ENCODE data around the gene NOLC1. TPM values are rescaled to one million over a fixed set of nuclear protein-coding genes. Genes with fewer than 3 reads are reported as not detected.

Gene NOLC1
- total RNA-seq, 1 experiment from 2014 or later = 165 TPM

- H3K4me1 Mint-ChIP-seq = no peaks in the 10 kb centered on the region
- peaks cover 57% of the 10 kb centered on the region for H3K27me3 Mint-ChIP-seq (ENCODE audit: low read depth)
- TF ChIP-seq ATF2 (CRISPR knock-in tag; IDR thresholded peaks at IDR 0.05; ENCODE audit: borderline replicate concordance, low read depth) (no peak), KAT7 (CRISPR knock-in tag; IDR thresholded peaks at IDR 0.05; ENCODE audit: borderline replicate concordance) (no peak), ZNF281 (CRISPR knock-in tag; IDR thresholded peaks at IDR 0.05) (no peak), ZNF138 (CRISPR knock-in tag; conservative IDR thresholded peaks at IDR 0.05) (no peak), ZNF232 (CRISPR knock-in tag; IDR thresholded peaks at IDR 0.05) (no peak), SP1 (CRISPR knock-in tag; conservative IDR thresholded peaks at IDR 0.05) (no peak), AR (CRISPR knock-in tag; IDR thresholded peaks at IDR 0.05) (no peak), STAT6 (CRISPR knock-in tag; conservative IDR thresholded peaks at IDR 0.05; ENCODE audit: low read depth) (no peak), NFYB (CRISPR knock-in tag; conservative IDR thresholded peaks at IDR 0.05; ENCODE audit: low read depth) (no peak), IRF1 (CRISPR knock-in tag; IDR thresholded peaks at IDR 0.05) (no peak), ATF1 (CRISPR knock-in tag; IDR thresholded peaks at IDR 0.05) (no peak), AFF4 (CRISPR knock-in tag; IDR thresholded peaks at IDR 0.05; ENCODE audit: borderline replicate concordance) (no peak), JAZF1 (CRISPR knock-in tag; IDR thresholded peaks at IDR 0.05) (no peak), ESRRA (CRISPR knock-in tag; IDR thresholded peaks at IDR 0.05; ENCODE audit: borderline replicate concordance) (no peak)
- ATAC-seq (no peak), DNase-seq (ENCODE audit: low spot score) (no peak)
- no peak overlapping the region for H3K4me3 Mint-ChIP-seq
- H3K36me3 Mint-ChIP-seq = peaks cover 26% of the 10 kb centered on the region
- ChIA-PET POLR2A (no interaction called here), CTCF (interaction anchor here (0.9 kb wide), 2 partner anchors 29 to 146 kb away, joined by 3 to 4 read pairs; no protein-coding TSS in a partner anchor)
- peaks cover 70% of the 10 kb centered on the region for H3K9me3 Mint-ChIP-seq
- H3K27ac Mint-ChIP-seq = no peak overlapping the region
Observed at GRCh38 chr10:102200751-102201640, 48.8 kb downstream of the NOLC1 start.
